CD4-positive, alpha-beta T cell treated with Interleukin-15 for 1 hour (primary cell): ENCODE measurements around the gene RAB44.
"Not testable (repeated sequence)": the region's sequence is repeated elsewhere in the genome, so short reads cannot be mapped to it uniquely, and the experiment has no call there.

Experiments
- DNase-seq: peaks from one replicate; pipeline ENCODE4 v3.0.0-alpha.2; 2020

RAB44 gene

GRCh38 chr6:36697481-36697903, at the start of gene RAB44:
Gene RAB44, plus strand, starts transcription at chr6:36697826. Its CDS starts 6,410 bp downstream, at chr6:36704236.
- DNase-seq: no peak

- DNase-seq: no peak
Observed at GRCh38 chr6:36649086-36649485, 48.5 kb upstream of the RAB44 start.

GRCh38 chr6:36649701-36650484, 47.7 kb upstream of the RAB44 start:
- no peak for DNase-seq

- peak; percentile 25 for DNase-seq
Observed at GRCh38 chr6:36650848-36651478, 46.7 kb upstream of the RAB44 start.

GRCh38 chr6:36651659-36652379, 45.8 kb upstream of the RAB44 start:
- no peak for DNase-seq

GRCh38 chr6:36654469-36654868, 43.2 kb upstream of the RAB44 start:
- DNase-seq: not testable (repeated sequence)

- DNase-seq: no peak
Observed at GRCh38 chr6:36655085-36655724, 42.4 kb upstream of the RAB44 start.

- DNase-seq: no peak
Observed at GRCh38 chr6:36656441-36656840, 41.2 kb upstream of the RAB44 start.

- no peak for DNase-seq
Observed at GRCh38 chr6:36657271-36657670, 40.4 kb upstream of the RAB44 start.

- DNase-seq: no peak
Observed at GRCh38 chr6:36657942-36658544, 39.6 kb upstream of the RAB44 start.

GRCh38 chr6:36659271-36659670, 38.4 kb upstream of the RAB44 start:
- no peak for DNase-seq

- DNase-seq: no peak
Observed at GRCh38 chr6:36660771-36661471, 36.7 kb upstream of the RAB44 start.

GRCh38 chr6:36662380-36662779, 35.2 kb upstream of the RAB44 start:
- DNase-seq: no peak

- DNase-seq: no peak
Observed at GRCh38 chr6:36662827-36663256, 34.8 kb upstream of the RAB44 start.

GRCh38 chr6:36663504-36664446, 33.9 kb upstream of the RAB44 start:
- no peak for DNase-seq

GRCh38 chr6:36665180-36665579, 32.4 kb upstream of the RAB44 start:
- DNase-seq: no peak

GRCh38 chr6:36666287-36666686, 31.3 kb upstream of the RAB44 start:
- no peak for DNase-seq

GRCh38 chr6:36666826-36667591, 30.6 kb upstream of the RAB44 start:
- peak; percentile 54 for DNase-seq

GRCh38 chr6:36668591-36668990, 29.0 kb upstream of the RAB44 start:
- DNase-seq: no peak

- DNase-seq: no peak
Observed at GRCh38 chr6:36669002-36669401, 28.6 kb upstream of the RAB44 start.
